Measurements from ENCODE around the gene TXNRD2.

TXNRD2 gene

GRCh38 chr22:19984201-19984753 lies 42.7 kb upstream of the TXNRD2 start:
- H3K4me1 Mint-ChIP-seq: peaks cover 2% of the 10 kb centered on the region
- ATAC-seq (ENCODE audit: low read depth) (no peak), DNase-seq (ENCODE audit: low spot score in 2 of 2) (no peak)
- no peak overlapping the region for H3K27ac Mint-ChIP-seq
- H3K27me3 Mint-ChIP-seq: peaks cover 2% of the 10 kb centered on the region
- H3K4me3 Mint-ChIP-seq: no peak overlapping the region
- no peaks in the 10 kb centered on the region for H3K36me3 Mint-ChIP-seq
- no peaks in the 10 kb centered on the region for H3K9me3 Mint-ChIP-seq

- ATAC-seq (ENCODE audit: low read depth) (no peak), DNase-seq (ENCODE audit: low spot score in 2 of 2) (no peak)
- Mint-ChIP-seq H3K27me3 (peaks cover 2% of the 10 kb centered on the region), H3K36me3 (no peaks in the 10 kb centered on the region), H3K4me1 (peaks cover 2% of the 10 kb centered on the region), H3K9me3 (no peaks in the 10 kb centered on the region), H3K4me3 (no peak overlapping the region), H3K27ac (no peak overlapping the region)
These were observed 42.1 kb upstream of the TXNRD2 start for GRCh38 chr22:19983741-19984140.

GRCh38 chr22:19982991-19983578 lies 41.5 kb upstream of the TXNRD2 start:
- Mint-ChIP-seq H3K4me1 (peaks cover 2% of the 10 kb centered on the region), H3K9me3 (no peaks in the 10 kb centered on the region), H3K27me3 (peaks cover 2% of the 10 kb centered on the region), H3K4me3 (no peak overlapping the region), H3K27ac (no peak overlapping the region), H3K36me3 (no peaks in the 10 kb centered on the region)
- ATAC-seq (ENCODE audit: low read depth) (no peak), DNase-seq (ENCODE audit: low spot score in 2 of 2) (no peak)

GRCh38 chr22:19981961-19982920 lies 40.6 kb upstream of the TXNRD2 start:
- Mint-ChIP-seq H3K9me3 (no peaks in the 10 kb centered on the region), H3K27ac (no peak overlapping the region), H3K36me3 (no peaks in the 10 kb centered on the region), H3K27me3 (peaks cover 2% of the 10 kb centered on the region), H3K4me3 (no peak overlapping the region), H3K4me1 (peaks cover 2% of the 10 kb centered on the region)
- ATAC-seq (ENCODE audit: low read depth): no peak
- no peak for DNase-seq (ENCODE audit: low spot score in 2 of 2)

- no peak overlapping the region for H3K4me3 Mint-ChIP-seq
- DNase-seq (ENCODE audit: low spot score in 2 of 2): no peak
- H3K9me3 Mint-ChIP-seq: no peaks in the 10 kb centered on the region
- no peak overlapping the region for H3K27ac Mint-ChIP-seq
- H3K4me1 Mint-ChIP-seq: peaks cover 1% of the 10 kb centered on the region
- ATAC-seq (ENCODE audit: low read depth): no peak
- peaks cover 2% of the 10 kb centered on the region for H3K27me3 Mint-ChIP-seq
- no peaks in the 10 kb centered on the region for H3K36me3 Mint-ChIP-seq
These were observed 39.7 kb upstream of the TXNRD2 start for GRCh38 chr22:19981171-19981960.

GRCh38 chr22:19980766-19981165 lies 39.1 kb upstream of the TXNRD2 start:
- peaks cover 2% of the 10 kb centered on the region for H3K27me3 Mint-ChIP-seq
- H3K9me3 Mint-ChIP-seq: no peaks in the 10 kb centered on the region
- ATAC-seq (ENCODE audit: low read depth): no peak
- no peaks in the 10 kb centered on the region for H3K4me1 Mint-ChIP-seq
- no peak overlapping the region for H3K4me3 Mint-ChIP-seq
- no peak for DNase-seq (ENCODE audit: low spot score in 2 of 2)
- H3K36me3 Mint-ChIP-seq: no peaks in the 10 kb centered on the region
- no peak overlapping the region for H3K27ac Mint-ChIP-seq

GRCh38 chr22:19979712-19980493 lies 38.3 kb upstream of the TXNRD2 start:
- ATAC-seq (ENCODE audit: low read depth): no peak
- peaks cover 5% of the 10 kb centered on the region for H3K4me1 Mint-ChIP-seq
- DNase-seq (ENCODE audit: low spot score in 2 of 2): no peak
- no peak overlapping the region for H3K4me3 Mint-ChIP-seq
- no peak overlapping the region for H3K27ac Mint-ChIP-seq
- peaks cover 5% of the 10 kb centered on the region for H3K27me3 Mint-ChIP-seq
- no peaks in the 10 kb centered on the region for H3K36me3 Mint-ChIP-seq
- no peaks in the 10 kb centered on the region for H3K9me3 Mint-ChIP-seq

GRCh38 chr22:19978748-19979147 lies 37.1 kb upstream of the TXNRD2 start:
- peaks cover 5% of the 10 kb centered on the region for H3K27me3 Mint-ChIP-seq
- H3K4me3 Mint-ChIP-seq: no peak overlapping the region
- H3K27ac Mint-ChIP-seq: no peak overlapping the region
- H3K4me1 Mint-ChIP-seq: peaks cover 7% of the 10 kb centered on the region
- DNase-seq (ENCODE audit: low spot score in 2 of 2): no peak
- H3K9me3 Mint-ChIP-seq: no peaks in the 10 kb centered on the region
- no peak for ATAC-seq (ENCODE audit: low read depth)
- no peaks in the 10 kb centered on the region for H3K36me3 Mint-ChIP-seq

GRCh38 chr22:19977296-19978243 lies 36.0 kb upstream of the TXNRD2 start:
- no peak overlapping the region for H3K27ac Mint-ChIP-seq
- no peak for DNase-seq (ENCODE audit: low spot score in 2 of 2)
- peaks cover 7% of the 10 kb centered on the region for H3K4me1 Mint-ChIP-seq

GRCh38 chr22:19976671-19977070 lies 35.1 kb upstream of the TXNRD2 start:
- no peaks in the 10 kb centered on the region for H3K9me3 Mint-ChIP-seq
- ATAC-seq (ENCODE audit: low read depth): no peak
- DNase-seq (ENCODE audit: low spot score in 2 of 2): no peak
- no peak overlapping the region for H3K4me3 Mint-ChIP-seq
- H3K27ac Mint-ChIP-seq: no peak overlapping the region
- H3K36me3 Mint-ChIP-seq: no peaks in the 10 kb centered on the region
- H3K27me3 Mint-ChIP-seq: peaks cover 5% of the 10 kb centered on the region
- H3K4me1 Mint-ChIP-seq: peaks cover 7% of the 10 kb centered on the region

More at GRCh38 chr22:19977296-19978243, 36.0 kb upstream of the TXNRD2 start:
- Mint-ChIP-seq H3K27me3 (peaks cover 5% of the 10 kb centered on the region), H3K36me3 (no peaks in the 10 kb centered on the region), H3K9me3 (no peaks in the 10 kb centered on the region), H3K4me3 (no peak overlapping the region)
- no peak for ATAC-seq (ENCODE audit: low read depth)

GRCh38 chr22:19975707-19976035 lies 34.1 kb upstream of the TXNRD2 start:
- Mint-ChIP-seq H3K27ac (no peak overlapping the region), H3K4me1 (peaks cover 7% of the 10 kb centered on the region), H3K27me3 (peaks cover 5% of the 10 kb centered on the region), H3K4me3 (no peak overlapping the region), H3K36me3 (no peaks in the 10 kb centered on the region), H3K9me3 (no peaks in the 10 kb centered on the region)
- ATAC-seq (ENCODE audit: low read depth) (no peak), DNase-seq (ENCODE audit: low spot score in 2 of 2) (no peak)

GRCh38 chr22:19974935-19975706 lies 33.5 kb upstream of the TXNRD2 start:
- DNase-seq (ENCODE audit: low spot score in 2 of 2): no peak
- H3K9me3 Mint-ChIP-seq: no peaks in the 10 kb centered on the region
- no peak for ATAC-seq (ENCODE audit: low read depth)
- H3K27me3 Mint-ChIP-seq: peaks cover 5% of the 10 kb centered on the region
- no peaks in the 10 kb centered on the region for H3K36me3 Mint-ChIP-seq
- H3K4me1 Mint-ChIP-seq: peaks cover 7% of the 10 kb centered on the region
- no peak overlapping the region for H3K4me3 Mint-ChIP-seq
- H3K27ac Mint-ChIP-seq: no peak overlapping the region
